Activated T-helper 17 cell treated with anti-CD3 and anti-CD28 coated beads, Interleukin-2, amount 50 U/mL, for 72 hours (primary cell): ENCODE measurements around the gene NUP210. TPM values are rescaled to one million over a fixed set of nuclear protein-coding genes. Genes with fewer than 3 reads are reported as not detected.

Source experiments
- ATAC-seq: fragments of 150-1000 bp; cut with Tn5 transposase; replicated peaks from 2 replicates; pipeline ENCODE4 v1.10.0; 2021; ENCODE audit warnings: mild to moderate bottlenecking, moderate library complexity
- H3K27ac Mint-ChIP-seq: one replicate; pipeline ENCODE4 v1.8.0; 2022; ENCODE audit warnings: mixed read lengths
- H3K27me3 Mint-ChIP-seq: one replicate; pipeline ENCODE4 v1.8.0; 2022; ENCODE audit warnings: mixed read lengths
- H3K36me3 Mint-ChIP-seq: one replicate; pipeline ENCODE4 v1.8.0; 2022; ENCODE audit warnings: low read depth, mild to moderate bottlenecking, mixed read lengths
- H3K4me1 Mint-ChIP-seq: one replicate; pipeline ENCODE4 v1.8.0; 2022; ENCODE audit warnings: mixed read lengths
- H3K4me3 Mint-ChIP-seq: one replicate; pipeline ENCODE4 v1.8.0; 2022; ENCODE audit warnings: mild to moderate bottlenecking, mixed read lengths
- H3K9me3 Mint-ChIP-seq: one replicate; pipeline ENCODE4 v1.8.0; 2022; ENCODE audit warnings: mixed read lengths
- total RNA-seq, 2 donors: library from RNA; stranded (reverse); gene quantifications; one replicate each; pipeline ENCODE4 v1.2.3, GENCODE V29; 2022

Gene NUP210
- total RNA-seq, 2 donors from 2014 or later: 86.9 to 146 TPM

DNA sequence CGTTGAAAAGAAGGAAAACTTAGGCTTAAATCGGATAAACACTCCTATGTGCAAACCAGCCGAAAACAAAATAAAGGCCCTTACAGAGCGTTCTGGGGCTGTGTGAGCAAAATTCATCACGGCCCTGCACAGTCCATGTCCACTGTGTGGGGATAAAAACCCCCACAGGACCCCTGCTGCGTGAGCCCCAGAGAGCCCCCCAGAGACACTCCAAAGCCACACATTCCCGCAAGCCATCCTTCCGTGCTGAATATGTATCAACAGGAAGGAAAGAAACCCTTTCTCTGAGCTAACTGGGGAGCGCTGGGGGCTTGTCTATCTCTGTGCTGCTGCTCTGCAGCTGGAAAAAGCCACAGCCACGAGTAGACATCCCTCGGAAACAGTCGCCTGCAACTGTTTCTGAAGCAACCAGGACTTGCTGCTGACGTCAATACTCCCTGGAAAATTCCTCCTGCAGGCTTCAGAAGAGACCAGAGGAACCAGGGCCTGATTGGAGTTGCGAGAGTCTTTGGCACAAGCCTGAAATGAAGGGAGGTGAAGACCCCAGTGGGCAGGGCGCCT is 72.7 kb downstream of the NUP210 start:
- Mint-ChIP-seq H3K27ac (peak overlapping the region; percentile 81), H3K4me1 (peaks cover 24% of the 10 kb centered on the region), H3K9me3 (no peaks in the 10 kb centered on the region), H3K36me3 (peaks cover 96% of the 10 kb centered on the region), H3K4me3 (peak overlapping the region; percentile 51), H3K27me3 (no peaks in the 10 kb centered on the region)
- ATAC-seq: no peak

DNA sequence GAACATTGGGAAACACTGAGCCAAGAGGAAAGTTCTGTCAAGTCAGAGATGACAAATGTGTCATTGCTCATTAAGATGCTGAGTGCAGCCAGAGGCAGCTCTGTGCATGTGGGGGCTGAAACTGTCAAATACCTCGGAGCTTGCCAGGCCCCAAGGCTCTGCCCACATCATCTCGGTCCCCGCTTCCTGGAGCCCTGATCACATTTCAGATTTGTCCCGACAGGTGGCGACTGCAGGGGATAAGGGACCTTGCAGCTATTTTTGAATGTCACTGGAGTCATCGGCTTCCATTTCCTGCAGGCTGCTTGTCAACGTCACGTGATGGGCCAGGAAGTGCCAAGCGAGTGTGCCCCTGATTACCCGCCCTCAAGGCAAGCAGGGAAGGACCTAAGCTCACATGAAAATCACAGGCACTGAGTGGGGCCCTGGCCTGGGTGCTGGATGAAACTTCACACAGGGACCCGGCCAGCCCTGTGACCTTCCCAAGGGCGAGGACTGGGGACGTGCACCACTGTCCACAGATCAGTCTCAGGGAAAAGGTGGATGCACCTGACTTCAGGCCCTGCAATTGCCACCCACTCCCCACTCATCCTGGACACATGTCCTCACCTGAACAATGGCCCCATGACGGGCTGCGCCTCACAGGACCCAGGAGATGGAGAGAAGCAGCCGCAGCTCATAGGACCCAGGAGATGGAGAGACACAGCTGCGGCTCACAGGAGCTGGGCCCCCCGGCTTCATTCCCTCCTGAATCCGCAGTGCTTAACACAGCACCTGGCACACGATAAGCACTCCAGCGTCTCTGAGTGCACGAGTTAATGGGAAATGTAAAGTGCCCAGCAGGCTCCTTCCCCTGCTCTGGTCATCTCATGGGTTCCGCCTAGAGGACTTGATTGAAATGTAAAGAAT is 73.4 kb downstream of the NUP210 start:
- no peaks in the 10 kb centered on the region for H3K9me3 Mint-ChIP-seq
- peaks cover 22% of the 10 kb centered on the region for H3K4me1 Mint-ChIP-seq

DNA sequence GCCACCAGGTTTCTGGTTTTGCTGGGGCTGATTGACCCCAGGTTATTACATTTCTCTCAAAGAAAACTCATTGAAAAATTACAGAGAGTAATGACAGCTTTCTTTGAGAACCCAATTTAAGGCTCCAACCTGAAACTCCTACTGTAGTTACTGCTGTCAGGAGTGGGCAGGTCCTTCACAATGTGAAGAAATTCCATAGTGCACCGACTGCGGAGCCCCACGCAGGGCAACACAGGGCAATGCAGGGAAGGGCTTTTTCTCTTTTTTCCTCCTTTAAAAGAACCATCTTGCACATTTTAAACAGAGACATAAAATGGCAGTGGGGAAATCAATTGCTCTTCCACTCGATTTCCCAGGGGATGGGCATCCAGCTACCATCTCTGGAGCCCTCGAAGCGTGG is 74.3 kb downstream of the NUP210 start:
- H3K9me3 Mint-ChIP-seq: no peaks in the 10 kb centered on the region
- peak overlapping the region; percentile 81 for H3K27ac Mint-ChIP-seq
- ATAC-seq: no peak
- H3K4me1 Mint-ChIP-seq: peaks cover 22% of the 10 kb centered on the region
- peak overlapping the region; percentile 51 for H3K4me3 Mint-ChIP-seq
- peaks cover 96% of the 10 kb centered on the region for H3K36me3 Mint-ChIP-seq
- no peaks in the 10 kb centered on the region for H3K27me3 Mint-ChIP-seq

More for the DNA sequence above, 73.4 kb downstream of the NUP210 start:
- no peaks in the 10 kb centered on the region for H3K27me3 Mint-ChIP-seq
- peak; percentile 80 for ATAC-seq
- peaks cover 96% of the 10 kb centered on the region for H3K36me3 Mint-ChIP-seq
- H3K27ac Mint-ChIP-seq: peak overlapping the region; percentile 81
- H3K4me3 Mint-ChIP-seq: peak overlapping the region; percentile 51

DNA sequence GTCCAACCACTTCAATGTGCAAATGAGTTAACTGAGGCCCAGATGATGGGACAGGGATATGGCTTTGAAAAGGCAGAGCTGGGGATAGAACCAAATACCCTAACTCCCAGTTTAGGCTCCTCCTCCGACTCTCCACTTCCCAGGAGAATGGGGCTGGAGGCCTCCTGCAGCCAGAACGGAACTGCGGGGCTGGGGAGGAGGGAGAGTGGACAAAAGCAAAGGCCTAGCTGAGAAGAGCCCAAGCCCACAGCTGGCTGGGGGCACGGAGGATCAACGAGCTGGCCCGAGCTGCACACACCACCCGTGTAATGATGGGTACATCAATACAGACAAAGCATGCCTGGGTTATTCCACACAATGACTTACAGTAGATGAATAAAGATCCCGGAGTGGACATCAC is 74.8 kb downstream of the NUP210 start:
- peaks cover 22% of the 10 kb centered on the region for H3K4me1 Mint-ChIP-seq

DNA sequence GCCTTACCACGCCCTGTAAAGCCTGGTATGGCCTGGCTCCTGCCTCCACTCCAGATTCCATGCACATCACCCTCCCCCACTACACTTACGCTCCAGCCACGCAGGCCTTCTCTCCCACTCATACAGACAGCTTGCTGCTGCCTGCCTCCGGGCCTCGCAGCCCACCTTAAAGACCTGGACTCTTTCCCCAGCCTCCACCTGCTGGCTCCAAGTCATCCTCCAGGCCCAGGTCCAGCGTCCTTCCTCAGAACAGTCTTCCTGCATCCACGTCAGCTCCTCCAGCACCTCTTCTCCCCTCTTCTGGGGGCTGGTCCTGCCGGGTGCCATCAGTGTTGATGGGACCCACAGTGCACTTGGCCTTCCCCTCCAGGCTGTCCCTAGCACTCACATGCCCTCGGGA is 75.5 kb downstream of the NUP210 start:
- no peak overlapping the region for H3K4me3 Mint-ChIP-seq
- H3K4me1 Mint-ChIP-seq: peaks cover 20% of the 10 kb centered on the region
- no peak for ATAC-seq
- H3K36me3 Mint-ChIP-seq: peaks cover 96% of the 10 kb centered on the region
- peak overlapping the region; percentile 47 for H3K27ac Mint-ChIP-seq
- H3K9me3 Mint-ChIP-seq: no peaks in the 10 kb centered on the region
- no peaks in the 10 kb centered on the region for H3K27me3 Mint-ChIP-seq

More for the DNA sequence above, 74.8 kb downstream of the NUP210 start:
- peaks cover 96% of the 10 kb centered on the region for H3K36me3 Mint-ChIP-seq
- H3K4me3 Mint-ChIP-seq: no peak overlapping the region
- no peak for ATAC-seq
- no peak overlapping the region for H3K27ac Mint-ChIP-seq
- no peaks in the 10 kb centered on the region for H3K9me3 Mint-ChIP-seq
- no peaks in the 10 kb centered on the region for H3K27me3 Mint-ChIP-seq

DNA sequence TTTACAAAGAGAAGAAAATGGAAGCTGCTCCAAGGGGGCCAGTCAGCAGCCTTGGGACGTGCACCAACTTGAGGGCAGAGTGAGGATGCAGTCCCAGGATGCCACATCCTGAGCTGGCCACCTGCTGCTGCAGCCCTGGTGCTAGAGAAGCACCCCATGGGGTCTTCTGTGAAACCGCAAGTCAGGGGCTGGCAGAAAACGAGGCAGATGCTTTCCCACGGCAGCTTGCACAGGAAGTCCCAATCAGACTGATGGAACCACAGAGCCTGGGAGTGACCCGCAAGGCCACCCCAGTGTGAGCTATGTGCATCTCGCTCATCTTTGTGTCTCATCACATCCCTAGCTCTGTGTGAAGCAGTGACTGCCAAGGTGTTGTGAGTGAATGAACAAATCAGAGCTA is 76.5 kb downstream of the NUP210 start:
- Mint-ChIP-seq H3K4me1 (peaks cover 15% of the 10 kb centered on the region), H3K27me3 (no peaks in the 10 kb centered on the region), H3K27ac (no peak overlapping the region), H3K36me3 (peaks cover 99% of the 10 kb centered on the region), H3K9me3 (no peaks in the 10 kb centered on the region), H3K4me3 (no peak overlapping the region)
- no peak for ATAC-seq

DNA sequence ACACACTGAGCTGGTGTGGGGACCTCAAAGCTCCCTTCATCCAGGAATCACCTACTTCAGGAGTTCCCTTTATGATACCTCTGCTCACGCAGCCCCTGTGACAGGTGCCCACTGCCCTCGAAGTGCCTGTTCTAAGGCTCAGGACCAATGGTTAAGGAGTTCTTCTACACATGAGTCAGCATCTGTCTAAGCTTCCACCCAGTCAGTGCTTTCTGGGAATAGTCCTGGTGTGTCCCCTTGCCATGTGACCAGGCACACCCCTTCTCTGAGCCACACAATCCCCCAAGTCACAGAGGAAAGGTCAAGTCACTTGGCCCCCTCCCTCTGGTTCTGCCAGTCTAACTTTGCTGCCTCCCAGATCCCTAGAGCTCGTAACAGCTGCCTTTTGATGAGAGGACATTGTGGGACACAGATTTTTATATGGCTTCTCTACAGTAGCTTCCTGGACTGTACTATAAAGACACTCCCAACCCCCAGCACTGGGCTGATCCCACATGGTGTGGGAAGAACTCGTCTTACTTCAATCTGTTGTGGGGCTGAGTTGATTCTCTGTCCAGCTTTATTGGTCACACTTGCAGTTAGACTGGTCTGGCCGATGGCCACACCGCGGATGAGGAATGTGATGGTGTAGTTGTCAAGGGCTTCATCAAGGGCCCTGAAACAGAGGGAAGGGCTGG is 78.8 kb downstream of the NUP210 start:
- no peak for ATAC-seq

DNA sequence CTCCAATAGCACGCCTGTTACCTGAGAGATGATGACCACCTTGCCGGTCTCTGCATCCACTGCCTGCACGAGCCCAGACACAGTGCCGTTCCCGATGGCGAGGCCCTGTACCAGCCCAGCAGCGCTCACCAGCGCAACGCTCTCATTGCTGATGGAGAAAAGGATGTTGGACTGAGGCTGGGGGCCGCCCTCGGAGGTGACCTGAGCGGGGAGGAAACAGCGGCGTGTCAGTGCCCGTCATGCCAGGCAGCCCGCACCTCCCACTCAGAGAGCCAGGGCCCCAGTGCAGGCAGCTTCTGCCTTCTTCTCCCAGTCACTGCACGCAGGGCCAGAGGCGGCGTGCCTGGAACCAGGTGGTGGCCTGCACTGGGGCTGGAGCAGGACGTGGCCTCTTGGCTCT is 80.3 kb downstream of the NUP210 start:
- Mint-ChIP-seq H3K4me3 (no peak overlapping the region), H3K36me3 (peaks cover 94% of the 10 kb centered on the region), H3K9me3 (no peaks in the 10 kb centered on the region), H3K27me3 (no peaks in the 10 kb centered on the region), H3K27ac (no peak overlapping the region), H3K4me1 (no peaks in the 10 kb centered on the region)
- ATAC-seq: no peak

More for the DNA sequence above, 78.8 kb downstream of the NUP210 start:
- H3K4me3 Mint-ChIP-seq: no peak overlapping the region
- no peak overlapping the region for H3K27ac Mint-ChIP-seq
- H3K9me3 Mint-ChIP-seq: no peaks in the 10 kb centered on the region
- H3K36me3 Mint-ChIP-seq: peaks cover 99% of the 10 kb centered on the region
- no peaks in the 10 kb centered on the region for H3K27me3 Mint-ChIP-seq
- peaks cover 5% of the 10 kb centered on the region for H3K4me1 Mint-ChIP-seq

DNA sequence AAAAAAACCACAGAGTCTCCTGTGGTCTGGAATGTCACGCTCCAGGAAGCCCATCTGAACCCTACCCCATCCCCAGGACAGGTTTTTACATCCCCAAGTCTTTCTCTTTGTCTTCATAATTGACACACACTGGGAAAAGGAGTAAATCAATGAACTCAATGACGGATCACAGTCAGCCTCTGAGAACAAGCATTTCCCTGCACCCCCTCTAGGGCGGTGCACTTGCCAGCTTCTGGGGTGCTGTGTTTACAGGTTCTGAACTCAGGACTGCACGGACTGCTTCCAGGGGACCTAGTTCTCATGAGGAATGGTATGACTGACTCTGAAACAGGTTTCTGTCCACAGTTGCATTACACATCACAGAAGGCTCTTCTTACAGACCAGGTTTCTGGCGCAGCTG is 81.1 kb downstream of the NUP210 start:
- peak overlapping the region; percentile 53 for H3K27ac Mint-ChIP-seq
- H3K4me1 Mint-ChIP-seq: no peaks in the 10 kb centered on the region
- no peak overlapping the region for H3K4me3 Mint-ChIP-seq
- H3K27me3 Mint-ChIP-seq: no peaks in the 10 kb centered on the region
- peaks cover 94% of the 10 kb centered on the region for H3K36me3 Mint-ChIP-seq
- no peak for ATAC-seq
- no peaks in the 10 kb centered on the region for H3K9me3 Mint-ChIP-seq

DNA sequence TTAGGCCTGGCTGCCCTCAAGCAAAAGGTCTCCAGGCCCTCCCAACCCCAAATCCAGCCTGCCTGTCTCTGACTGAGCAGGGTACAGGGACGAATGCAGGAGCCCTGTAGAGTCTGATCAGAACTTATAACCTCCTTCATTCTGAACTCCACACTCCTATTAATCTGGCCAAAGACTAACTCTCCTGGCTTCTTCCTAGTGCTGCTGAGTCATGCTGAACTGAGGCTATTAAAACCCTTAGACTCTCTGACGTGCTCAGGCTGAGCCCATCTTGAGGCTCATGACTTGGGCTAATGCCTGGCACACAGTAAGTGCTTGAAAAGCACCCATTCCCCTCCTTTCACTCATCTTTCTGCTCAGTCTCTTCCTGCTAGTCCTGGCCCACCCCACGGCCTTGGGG is 81.9 kb downstream of the NUP210 start:
- Mint-ChIP-seq H3K9me3 (no peaks in the 10 kb centered on the region), H3K36me3 (peaks cover 95% of the 10 kb centered on the region), H3K27me3 (no peaks in the 10 kb centered on the region), H3K27ac (peak overlapping the region; percentile 53), H3K4me3 (no peak overlapping the region), H3K4me1 (no peaks in the 10 kb centered on the region)
- no peak for ATAC-seq

DNA sequence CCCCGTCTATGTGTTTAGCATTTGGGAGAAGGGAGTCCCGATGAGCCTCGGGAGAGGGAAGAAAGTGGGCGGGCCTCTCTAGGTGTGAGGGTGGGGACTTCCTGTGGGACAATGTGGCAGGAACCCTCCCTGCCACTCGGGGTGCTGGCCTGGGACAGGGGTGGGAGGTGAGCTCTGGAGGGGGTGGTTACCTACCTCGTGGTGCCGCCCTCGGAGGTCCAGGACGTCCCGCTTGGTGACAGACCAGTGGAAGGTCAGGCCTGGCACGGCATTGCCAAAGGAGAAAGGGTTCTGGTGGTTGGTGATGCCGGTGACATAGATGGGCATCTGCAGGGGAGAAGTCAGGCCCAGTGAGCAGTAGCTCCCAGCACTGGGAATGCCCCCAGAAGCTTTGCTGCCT is 83.5 kb downstream of the NUP210 start:
- Mint-ChIP-seq H3K4me3 (no peak overlapping the region), H3K36me3 (peaks cover 95% of the 10 kb centered on the region), H3K27ac (peak overlapping the region; percentile 68), H3K4me1 (no peaks in the 10 kb centered on the region), H3K9me3 (no peaks in the 10 kb centered on the region), H3K27me3 (no peaks in the 10 kb centered on the region)
- no peak for ATAC-seq

DNA sequence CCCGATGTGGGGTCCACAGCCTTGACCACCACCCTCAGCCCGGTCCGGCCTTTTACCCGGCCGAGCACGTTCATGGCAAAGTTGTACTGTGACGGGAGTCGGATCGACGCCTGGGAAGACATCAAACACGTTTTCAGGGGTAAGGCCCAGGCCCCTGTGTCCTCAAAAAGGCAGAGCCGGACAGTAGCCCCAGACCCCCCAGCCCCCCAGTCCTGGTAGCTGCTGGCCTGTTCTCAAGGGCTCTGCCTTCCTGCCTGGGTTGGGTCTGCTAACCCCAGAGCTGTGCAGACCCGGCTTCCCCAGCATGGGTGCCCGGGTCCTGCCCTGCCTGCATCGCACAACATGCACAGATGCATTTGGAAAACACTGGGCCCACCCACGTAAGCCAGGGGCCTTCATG is 84.6 kb downstream of the NUP210 start:
- ATAC-seq: no peak
- peaks cover 95% of the 10 kb centered on the region for H3K36me3 Mint-ChIP-seq
- no peaks in the 10 kb centered on the region for H3K9me3 Mint-ChIP-seq
- no peaks in the 10 kb centered on the region for H3K4me1 Mint-ChIP-seq
- no peak overlapping the region for H3K27ac Mint-ChIP-seq
- H3K4me3 Mint-ChIP-seq: no peak overlapping the region
- no peaks in the 10 kb centered on the region for H3K27me3 Mint-ChIP-seq

DNA sequence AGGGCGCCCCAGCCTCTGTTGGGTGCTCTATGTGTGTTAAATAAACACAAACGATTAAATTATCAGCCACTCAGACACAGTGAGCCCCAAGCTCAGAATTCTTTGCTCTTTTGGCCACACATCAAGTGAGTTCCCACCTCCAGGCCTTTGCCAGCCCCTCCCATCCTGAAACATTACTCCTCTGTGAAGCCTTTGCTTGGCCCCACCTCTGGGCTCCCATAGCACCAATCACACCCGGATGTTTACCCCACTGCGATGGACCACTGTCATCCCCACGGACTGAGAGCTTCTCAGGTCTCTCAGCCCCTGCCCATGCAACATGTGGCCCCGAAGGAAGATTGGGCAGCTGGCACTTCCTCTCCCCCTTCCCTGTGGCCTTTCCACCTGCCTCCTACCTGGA is 85.1 kb downstream of the NUP210 start:
- Mint-ChIP-seq H3K9me3 (no peaks in the 10 kb centered on the region), H3K27me3 (no peaks in the 10 kb centered on the region), H3K36me3 (peaks cover 95% of the 10 kb centered on the region), H3K4me3 (no peak overlapping the region), H3K27ac (no peak overlapping the region), H3K4me1 (no peaks in the 10 kb centered on the region)
- no peak for ATAC-seq

DNA sequence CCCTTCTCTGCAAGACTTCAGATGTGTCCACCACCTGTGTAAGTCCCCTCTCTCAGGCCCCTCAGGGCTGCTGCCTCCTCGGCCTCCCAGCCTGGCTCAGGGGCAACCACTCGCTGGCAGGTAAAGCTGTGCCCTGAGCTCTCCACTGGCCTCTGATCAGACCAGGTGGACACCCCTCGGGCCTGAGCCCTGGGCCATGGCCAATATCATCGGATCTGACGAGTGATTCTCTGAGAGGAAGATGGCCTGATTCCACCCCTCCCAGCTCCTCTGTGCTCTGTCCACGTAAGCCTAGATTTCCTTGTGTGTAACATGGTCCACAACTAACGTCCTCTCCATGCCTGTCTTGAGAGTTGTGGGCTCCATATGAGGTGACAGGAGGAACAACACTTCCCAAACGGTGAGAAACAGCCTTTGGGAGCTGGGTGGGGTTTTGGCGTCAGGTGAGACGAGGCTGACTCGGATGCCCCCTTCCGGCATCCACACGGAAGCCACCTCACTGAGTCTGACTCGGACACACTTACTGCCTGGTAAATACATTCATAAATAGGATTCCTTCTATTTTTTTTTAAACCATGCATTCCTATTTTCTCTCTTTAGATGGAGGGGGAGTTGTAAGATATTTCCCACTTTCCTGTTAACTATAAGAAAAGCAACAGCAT is 86.8 kb downstream of the NUP210 start:
- Mint-ChIP-seq H3K27me3 (no peaks in the 10 kb centered on the region), H3K36me3 (peaks cover 95% of the 10 kb centered on the region), H3K27ac (peak overlapping the region; percentile 52), H3K9me3 (no peaks in the 10 kb centered on the region), H3K4me1 (no peaks in the 10 kb centered on the region), H3K4me3 (no peak overlapping the region)
- no peak for ATAC-seq
